Effector memory CD8-positive, alpha-beta T cell (primary cell): ENCODE measurements around the gene UBE2QL1.
"Not testable (repeated sequence)": the region's sequence is repeated elsewhere in the genome, so short reads cannot be mapped to it uniquely, and the experiment has no call there.

Experiments used
- ATAC-seq: fragments of 150-1000 bp; cut with Tn5 transposase; replicated peaks from 2 replicates; pipeline ENCODE4 v1.10.0; 2021; ENCODE audit warnings: mild to moderate bottlenecking, moderate library complexity
- DNase-seq, 3 experiments: peaks; one replicate each; pipeline ENCODE4 v3.0.0; 2021
- H3K27ac Mint-ChIP-seq, 2 donors: one replicate each; pipeline ENCODE4 v1.8.0; 2022; ENCODE audit warnings: mild to moderate bottlenecking in 2 of 2, mixed read lengths in 2 of 2, moderate library complexity in 2 of 2
- H3K27me3 Mint-ChIP-seq, 2 donors: one replicate each; pipeline ENCODE4 v1.8.0; 2022; ENCODE audit warnings: mixed read lengths in 2 of 2
- H3K36me3 Mint-ChIP-seq: one replicate; pipeline ENCODE4 v1.8.0; 2022; ENCODE audit warnings: mild to moderate bottlenecking, moderate library complexity, mixed read lengths; ENCODE audit not compliant: insufficient read depth
- H3K4me1 Mint-ChIP-seq, 2 donors: one replicate each; pipeline ENCODE4 v1.8.0; 2022; ENCODE audit warnings: low read depth in 2 of 2, mixed read lengths in 2 of 2
- H3K4me3 Mint-ChIP-seq, 2 donors: one replicate each; pipeline ENCODE4 v1.8.0; 2022; ENCODE audit warnings: mild to moderate bottlenecking in 2 of 2, mixed read lengths in 2 of 2, moderate library complexity in 2 of 2
- H3K9me3 Mint-ChIP-seq, 2 donors: one replicate each; pipeline ENCODE4 v1.8.0; 2022; ENCODE audit warnings: mixed read lengths in 2 of 2

UBE2QL1 gene

DNA sequence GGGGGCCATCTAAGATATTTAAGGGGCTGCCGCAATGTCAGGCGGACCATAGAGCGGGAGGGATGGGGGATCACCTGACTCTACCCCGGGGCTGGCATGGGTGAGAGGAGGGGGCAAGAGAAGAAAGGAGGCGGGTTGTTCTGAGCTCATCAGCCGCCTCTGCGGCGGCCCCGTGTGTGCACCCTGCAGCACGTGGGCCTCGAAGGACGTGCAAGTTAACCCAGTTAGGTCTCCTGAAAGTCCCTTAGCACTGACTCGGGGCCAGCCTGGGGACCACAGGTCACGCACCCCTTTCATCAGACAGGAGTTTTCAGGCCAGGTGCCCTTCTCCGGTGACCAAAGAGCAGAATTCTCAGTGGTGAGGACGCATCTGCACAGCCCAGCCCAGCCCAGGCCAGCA is 58.0 kb downstream of the UBE2QL1 start:
- no peak for ATAC-seq
- Mint-ChIP-seq H3K4me3 (no peak overlapping the region), H3K27me3 (peaks cover 27 to 79% of the 10 kb centered on the region in 2 donors), H3K4me1 (no peaks in the 10 kb centered on the region), H3K36me3 (no peaks in the 10 kb centered on the region), H3K9me3 (no peaks in the 10 kb centered on the region), H3K27ac (no peak overlapping the region)
- DNase-seq: no peak

DNA sequence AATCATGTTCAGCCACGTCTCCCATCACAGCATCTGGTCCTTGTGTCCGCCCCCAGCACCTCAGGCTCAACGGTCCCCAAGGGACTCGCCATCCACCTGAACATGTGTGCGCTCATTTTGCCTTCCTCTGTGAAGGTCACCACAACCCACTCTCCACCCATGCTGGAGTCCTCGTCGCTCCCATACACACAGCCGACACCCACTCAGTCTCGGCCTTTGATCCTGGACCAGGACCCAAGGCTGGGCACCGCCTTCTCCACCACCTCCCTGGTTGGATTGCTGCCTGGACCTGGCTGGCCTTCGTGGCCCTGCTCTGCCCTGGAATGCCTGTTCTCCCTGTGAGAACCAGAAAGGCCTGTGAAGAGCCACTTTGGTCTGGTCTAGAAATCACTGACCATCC is 60.3 kb downstream of the UBE2QL1 start:
- peaks cover 22 to 68% of the 10 kb centered on the region in 2 donors for H3K27me3 Mint-ChIP-seq
- no peak overlapping the region for H3K27ac Mint-ChIP-seq
- H3K4me3 Mint-ChIP-seq: no peak overlapping the region
- H3K36me3 Mint-ChIP-seq: no peaks in the 10 kb centered on the region
- H3K9me3 Mint-ChIP-seq: no peaks in the 10 kb centered on the region
- no peaks in the 10 kb centered on the region for H3K4me1 Mint-ChIP-seq
- no peak for ATAC-seq
- DNase-seq: no peak

DNA sequence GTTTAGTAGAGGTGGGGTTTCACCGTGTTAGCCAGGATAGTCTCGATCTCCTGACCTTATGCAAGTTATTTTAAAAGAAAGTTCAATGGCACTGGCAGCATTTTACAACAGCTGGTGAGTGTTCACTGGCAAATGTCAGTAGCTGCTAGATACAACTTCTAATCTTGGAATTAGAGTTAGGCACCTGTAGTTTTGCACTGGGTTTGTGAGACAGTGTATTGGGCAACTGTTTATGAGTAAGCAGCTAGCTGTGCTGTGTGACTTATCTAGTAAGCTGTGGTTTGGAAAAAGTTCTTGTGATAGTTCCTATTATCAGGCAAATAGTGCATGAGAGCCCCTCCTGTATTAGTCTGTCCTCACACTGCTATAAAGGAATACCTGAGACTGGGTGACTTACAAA is 61.5 kb downstream of the UBE2QL1 start:
- Mint-ChIP-seq H3K9me3 (no peaks in the 10 kb centered on the region), H3K4me1 (no peaks in the 10 kb centered on the region), H3K36me3 (no peaks in the 10 kb centered on the region), H3K4me3 (no peak overlapping the region), H3K27me3 (peaks cover 27 to 56% of the 10 kb centered on the region in 2 donors), H3K27ac (no peak overlapping the region)
- DNase-seq (no peak), ATAC-seq (no peak)

DNA sequence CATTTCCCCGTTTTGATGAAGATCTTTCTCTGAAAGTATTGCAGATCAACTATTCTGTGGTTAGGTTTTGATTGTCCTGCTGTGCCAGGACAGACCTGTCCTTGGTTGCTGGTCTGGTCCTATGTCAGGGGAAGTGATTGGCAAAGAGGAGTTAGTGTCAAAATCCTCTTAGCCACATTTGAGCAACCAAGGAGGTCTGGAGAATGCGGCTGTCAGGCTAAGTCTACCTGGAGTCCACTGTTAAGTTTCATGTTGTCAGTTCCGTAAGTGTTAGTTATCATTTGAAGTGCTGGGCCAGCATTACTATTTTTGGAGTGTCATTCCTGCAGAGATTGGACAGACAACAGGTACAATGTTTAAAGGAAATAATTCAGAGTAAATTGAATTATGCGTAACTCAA is 62.3 kb downstream of the UBE2QL1 start:
- Mint-ChIP-seq H3K27ac (no peak overlapping the region), H3K4me1 (no peaks in the 10 kb centered on the region), H3K9me3 (no peaks in the 10 kb centered on the region), H3K27me3 (peaks cover 19 to 48% of the 10 kb centered on the region in 2 donors), H3K4me3 (no peak overlapping the region), H3K36me3 (no peaks in the 10 kb centered on the region)
- DNase-seq: no peak
- ATAC-seq: no peak

DNA sequence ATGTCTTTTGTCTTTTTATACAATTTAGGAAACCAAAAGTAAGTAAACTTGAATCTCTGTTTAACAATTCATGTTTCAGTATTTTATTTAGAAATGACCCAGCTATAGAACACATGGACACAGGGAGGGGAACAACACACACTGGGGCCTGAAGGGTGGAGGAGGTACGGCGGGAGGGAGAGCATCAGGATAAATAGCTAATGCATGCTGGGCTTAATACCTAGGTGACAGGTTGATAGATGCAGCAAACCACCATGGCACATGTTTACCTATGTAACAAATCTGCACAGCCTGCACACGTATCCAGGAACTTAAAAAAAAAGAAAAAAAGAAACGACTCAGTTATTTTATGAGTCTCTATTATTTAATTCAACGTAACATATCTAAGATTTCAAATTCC is 67.2 kb downstream of the UBE2QL1 start:
- not testable (repeated sequence) for H3K4me1 Mint-ChIP-seq, ATAC-seq
- H3K27me3 Mint-ChIP-seq: peaks cover 9 to 40% of the 10 kb centered on the region in 2 donors

DNA sequence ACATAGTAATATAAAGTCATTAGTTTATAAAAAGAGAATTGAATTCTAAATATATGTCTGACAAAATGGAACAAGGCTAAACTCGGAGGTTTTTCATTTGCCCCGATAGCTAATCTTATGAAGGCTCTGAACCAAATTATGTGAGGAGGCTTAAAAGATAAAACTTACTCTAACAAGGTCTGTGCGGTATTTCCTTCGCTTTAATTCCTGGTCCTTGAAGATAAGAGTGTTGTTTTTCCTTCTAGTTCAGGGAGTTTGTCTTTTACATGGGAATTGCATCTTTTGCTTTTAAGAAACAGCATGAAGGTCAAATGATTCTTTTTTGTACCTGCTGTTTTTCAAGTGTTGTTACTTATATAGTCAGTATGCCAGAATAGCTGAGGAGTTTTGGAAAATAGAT is 68.2 kb downstream of the UBE2QL1 start:
- Mint-ChIP-seq H3K27me3 (peaks cover 15 to 45% of the 10 kb centered on the region in 2 donors), H3K4me3 (no peak overlapping the region), H3K27ac (no peak overlapping the region), H3K36me3 (no peaks in the 10 kb centered on the region), H3K4me1 (peaks cover 0 to 1% of the 10 kb centered on the region in 2 donors), H3K9me3 (no peaks in the 10 kb centered on the region)
- ATAC-seq (no peak), DNase-seq (no peak)

More for the DNA sequence above, 67.2 kb downstream of the UBE2QL1 start:
- H3K36me3 Mint-ChIP-seq, H3K4me3 Mint-ChIP-seq, DNase-seq, H3K9me3 Mint-ChIP-seq, H3K27ac Mint-ChIP-seq: not testable (repeated sequence)

DNA sequence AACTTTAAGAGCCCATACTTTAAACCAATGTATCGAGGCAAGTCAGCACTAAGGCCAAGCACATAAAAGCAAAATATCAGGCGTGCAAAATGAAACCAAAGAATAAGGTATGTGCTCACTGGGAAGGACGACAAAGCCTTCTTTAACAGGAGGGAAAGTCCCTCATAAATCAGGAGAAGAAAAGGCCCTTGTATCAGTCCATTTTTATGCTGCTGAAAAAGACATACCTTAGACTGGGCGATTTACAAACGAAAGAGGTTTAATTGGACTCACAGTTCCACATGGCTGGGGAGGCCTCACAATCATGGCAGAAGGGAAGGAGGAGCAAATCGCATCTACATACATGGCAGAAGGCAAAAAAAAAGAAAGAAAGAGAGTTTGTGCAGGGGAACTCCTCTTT is 68.9 kb downstream of the UBE2QL1 start:
- ATAC-seq (no peak), DNase-seq (no peak)
- Mint-ChIP-seq H3K4me1 (peaks cover 0 to 4% of the 10 kb centered on the region in 2 donors), H3K4me3 (no peak overlapping the region), H3K27me3 (peaks cover 21 to 52% of the 10 kb centered on the region in 2 donors), H3K27ac (no peak overlapping the region), H3K9me3 (no peaks in the 10 kb centered on the region), H3K36me3 (no peaks in the 10 kb centered on the region)

DNA sequence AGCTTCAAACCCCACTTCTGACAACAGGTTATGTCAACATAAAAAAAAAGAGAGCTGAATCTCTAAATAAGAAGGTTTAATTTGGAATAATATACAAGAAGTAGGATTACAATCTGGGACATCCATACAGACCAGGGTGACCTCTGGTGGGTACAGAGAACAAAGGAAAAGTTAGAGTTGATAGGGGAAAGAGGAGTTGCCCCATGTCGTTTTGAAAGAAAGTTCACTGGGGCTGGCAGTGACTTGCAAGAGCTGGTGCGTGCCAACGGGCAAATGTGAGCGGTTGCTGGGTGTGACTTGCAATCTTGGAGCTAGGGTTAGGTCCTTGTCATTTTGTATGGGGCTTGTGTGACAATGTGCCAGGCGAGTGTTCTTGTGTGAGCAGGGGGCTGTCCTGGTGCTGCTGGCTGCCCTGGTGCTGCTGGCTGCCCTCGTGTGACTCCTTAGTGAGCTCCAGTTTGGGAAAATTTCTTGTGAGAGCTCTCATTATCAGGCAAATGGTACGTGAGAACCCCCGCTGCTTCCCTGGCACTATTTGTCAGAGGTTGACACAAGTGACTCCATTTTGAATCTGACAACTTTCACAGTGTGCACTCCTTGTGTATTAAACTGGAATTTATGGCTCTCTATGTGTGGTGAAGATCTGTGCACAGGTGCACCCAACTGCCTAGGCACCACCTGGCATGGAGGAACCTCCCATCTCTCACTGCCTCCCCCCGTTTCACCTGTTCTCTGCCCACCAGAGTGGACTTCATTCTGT is 69.8 kb downstream of the UBE2QL1 start:
- peaks cover 0 to 4% of the 10 kb centered on the region in 2 donors for H3K4me1 Mint-ChIP-seq
- DNase-seq (no peak), ATAC-seq (no peak)
- H3K36me3 Mint-ChIP-seq: no peaks in the 10 kb centered on the region
- no peak overlapping the region for H3K27ac Mint-ChIP-seq
- H3K9me3 Mint-ChIP-seq: no peaks in the 10 kb centered on the region
- no peak overlapping the region for H3K4me3 Mint-ChIP-seq
- H3K27me3 Mint-ChIP-seq: peaks cover 21 to 56% of the 10 kb centered on the region in 2 donors

GRCh38 chr5:6520201-6520600 is 71.5 kb downstream of the UBE2QL1 start:
- no peak for ATAC-seq
- H3K4me3 Mint-ChIP-seq: no peak overlapping the region
- no peak for DNase-seq
- peaks cover 23 to 73% of the 10 kb centered on the region in 2 donors for H3K27me3 Mint-ChIP-seq
- H3K9me3 Mint-ChIP-seq: no peaks in the 10 kb centered on the region
- H3K4me1 Mint-ChIP-seq: peaks cover 0 to 4% of the 10 kb centered on the region in 2 donors
- no peak overlapping the region for H3K27ac Mint-ChIP-seq
- no peaks in the 10 kb centered on the region for H3K36me3 Mint-ChIP-seq

DNA sequence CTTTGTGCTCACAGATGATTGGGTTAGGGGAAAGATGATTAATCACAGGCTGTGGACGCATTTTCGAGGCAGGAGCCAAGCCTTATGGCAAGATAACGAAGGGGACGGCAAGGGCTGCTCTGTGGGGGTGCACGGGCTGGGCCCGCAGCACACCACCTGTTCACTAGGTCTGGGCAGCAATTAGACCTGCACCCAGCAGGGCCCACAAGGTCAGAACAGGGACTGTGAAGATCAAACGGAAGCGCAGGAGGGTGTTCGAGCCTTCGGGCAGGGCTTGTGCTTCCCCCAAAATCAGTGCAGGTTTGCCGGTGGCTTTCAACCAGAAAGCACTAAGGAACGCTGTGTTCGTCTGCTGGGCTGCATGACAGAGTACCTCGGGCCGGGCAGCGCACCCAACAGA is 73.7 kb downstream of the UBE2QL1 start:
- Mint-ChIP-seq H3K27ac (no peak overlapping the region), H3K4me1 (peaks cover 0 to 4% of the 10 kb centered on the region in 2 donors), H3K4me3 (no peak overlapping the region), H3K36me3 (no peaks in the 10 kb centered on the region), H3K27me3 (peaks cover 23 to 82% of the 10 kb centered on the region in 2 donors), H3K9me3 (no peaks in the 10 kb centered on the region)
- DNase-seq: no peak
- ATAC-seq: no peak

- Mint-ChIP-seq H3K27ac (no peak overlapping the region), H3K4me3 (no peak overlapping the region), H3K36me3 (no peaks in the 10 kb centered on the region), H3K4me1 (peaks cover 0 to 3% of the 10 kb centered on the region in 2 donors), H3K27me3 (peaks cover 27 to 81% of the 10 kb centered on the region in 2 donors), H3K9me3 (no peaks in the 10 kb centered on the region)
- ATAC-seq (no peak), DNase-seq (no peak)
These were observed 74.3 kb downstream of the UBE2QL1 start for GRCh38 chr5:6522923-6523322.

DNA sequence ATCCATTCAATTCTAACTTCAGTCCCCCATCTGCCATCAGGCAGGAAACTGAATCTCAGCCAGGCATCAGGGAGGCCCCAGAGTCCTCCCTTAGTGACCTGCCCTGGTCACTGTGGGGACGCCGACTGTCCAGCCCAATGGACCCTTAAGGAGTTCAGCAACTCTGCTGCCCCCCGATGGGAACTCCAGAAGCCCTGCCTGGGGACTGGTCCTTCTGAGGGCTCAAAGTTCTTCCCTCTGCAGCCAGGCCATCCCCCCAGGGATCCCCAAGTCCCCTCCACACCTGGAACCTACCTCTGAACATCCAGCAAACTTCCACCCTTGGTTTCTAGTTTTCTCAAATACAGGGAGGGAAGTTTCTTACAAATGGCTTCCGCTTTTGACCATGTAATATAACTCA is 76.8 kb downstream of the UBE2QL1 start:
- Mint-ChIP-seq H3K4me1 (peaks cover 0 to 3% of the 10 kb centered on the region in 2 donors), H3K36me3 (no peaks in the 10 kb centered on the region), H3K27me3 (peaks cover 40 to 79% of the 10 kb centered on the region in 2 donors), H3K4me3 (no peak overlapping the region), H3K9me3 (no peaks in the 10 kb centered on the region), H3K27ac (no peak overlapping the region)
- DNase-seq: no peak
- no peak for ATAC-seq

DNA sequence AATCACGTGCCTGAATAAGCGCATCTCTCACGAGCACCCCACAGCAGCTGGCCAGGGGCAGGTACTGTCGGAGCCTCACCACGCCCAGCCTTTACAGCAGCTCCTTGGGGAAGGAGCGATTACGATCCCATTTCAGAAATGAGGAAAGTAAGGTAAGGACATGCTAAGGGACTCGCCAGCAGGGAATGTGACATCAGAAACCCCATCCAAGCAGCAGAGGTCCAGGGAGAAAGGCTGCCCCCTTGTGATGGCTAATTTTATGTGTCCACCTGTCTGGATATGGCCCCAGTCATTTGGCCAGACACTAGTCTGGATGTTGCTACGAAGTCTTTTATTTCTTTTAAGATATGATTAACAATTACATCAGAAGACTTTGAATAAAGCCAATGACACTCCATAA is 77.3 kb downstream of the UBE2QL1 start:
- DNase-seq (no peak), ATAC-seq (no peak)
- Mint-ChIP-seq H3K9me3 (no peaks in the 10 kb centered on the region), H3K27ac (no peak overlapping the region), H3K4me3 (no peak overlapping the region), H3K27me3 (peaks cover 40 to 74% of the 10 kb centered on the region in 2 donors), H3K4me1 (peaks cover 0 to 3% of the 10 kb centered on the region in 2 donors), H3K36me3 (no peaks in the 10 kb centered on the region)

DNA sequence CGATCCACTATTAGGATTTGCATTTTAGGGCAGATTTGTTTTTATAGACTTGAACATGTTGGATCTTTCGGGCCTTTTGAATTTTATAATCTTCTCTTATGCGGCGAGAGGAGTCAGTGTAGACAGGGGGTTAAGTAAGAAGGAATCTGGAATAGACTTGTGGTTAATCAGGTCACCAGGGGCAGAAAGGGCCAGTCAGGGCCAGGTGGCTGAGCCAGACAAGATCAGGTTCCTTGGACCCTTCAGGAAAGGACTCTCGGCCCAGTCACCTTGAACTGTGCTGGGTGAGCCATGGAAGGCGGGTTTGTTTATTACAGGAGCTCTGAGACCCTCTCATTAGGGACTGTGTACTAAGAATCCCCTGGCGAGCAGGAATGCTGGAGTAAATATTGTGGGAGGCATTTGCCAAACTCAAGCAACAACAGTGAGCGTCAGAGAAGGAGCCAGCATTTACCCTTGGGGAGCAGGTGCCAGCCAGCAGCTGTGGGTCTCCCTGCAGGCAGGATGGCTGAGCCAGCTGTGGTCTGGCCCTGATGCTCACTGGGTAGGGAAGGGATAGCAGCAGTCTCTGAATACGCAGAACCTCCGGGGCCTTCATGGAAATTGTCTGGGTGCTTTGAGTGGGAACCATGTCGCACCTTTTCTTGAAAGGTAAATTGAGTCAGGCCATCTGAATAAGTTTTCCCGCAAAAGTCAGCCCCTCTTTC is 79.2 kb downstream of the UBE2QL1 start:
- DNase-seq (no peak), ATAC-seq (no peak)
- no peaks in the 10 kb centered on the region for H3K4me1 Mint-ChIP-seq
- no peaks in the 10 kb centered on the region for H3K36me3 Mint-ChIP-seq
- H3K4me3 Mint-ChIP-seq: no peak overlapping the region
- no peaks in the 10 kb centered on the region for H3K9me3 Mint-ChIP-seq
- H3K27me3 Mint-ChIP-seq: peaks cover 42 to 68% of the 10 kb centered on the region in 2 donors
- H3K27ac Mint-ChIP-seq: no peak overlapping the region
